ENCODE data around the gene COL12A1.

- TF ChIP-seq CTCF (IDR thresholded peaks at IDR 0.05) (no peak), POLR2A (IDR thresholded peaks at IDR 0.05) (no peak)
Observed at GRCh38 chr6:75219263-75219662, 13.4 kb upstream of the COL12A1 start.
